Inflammatory macrophage (primary cell): Measurements from ENCODE around the gene ADARB2.
"Not testable (repeated sequence)": the region's sequence is repeated elsewhere in the genome, so short reads cannot be mapped to it uniquely, and the experiment has no call there.

Source experiments
- DNase-seq, 2 donors: peaks; one replicate each; pipeline ENCODE4 v3.0.0-alpha.2; 2020 to 2022

The ADARB2 gene

DNA sequence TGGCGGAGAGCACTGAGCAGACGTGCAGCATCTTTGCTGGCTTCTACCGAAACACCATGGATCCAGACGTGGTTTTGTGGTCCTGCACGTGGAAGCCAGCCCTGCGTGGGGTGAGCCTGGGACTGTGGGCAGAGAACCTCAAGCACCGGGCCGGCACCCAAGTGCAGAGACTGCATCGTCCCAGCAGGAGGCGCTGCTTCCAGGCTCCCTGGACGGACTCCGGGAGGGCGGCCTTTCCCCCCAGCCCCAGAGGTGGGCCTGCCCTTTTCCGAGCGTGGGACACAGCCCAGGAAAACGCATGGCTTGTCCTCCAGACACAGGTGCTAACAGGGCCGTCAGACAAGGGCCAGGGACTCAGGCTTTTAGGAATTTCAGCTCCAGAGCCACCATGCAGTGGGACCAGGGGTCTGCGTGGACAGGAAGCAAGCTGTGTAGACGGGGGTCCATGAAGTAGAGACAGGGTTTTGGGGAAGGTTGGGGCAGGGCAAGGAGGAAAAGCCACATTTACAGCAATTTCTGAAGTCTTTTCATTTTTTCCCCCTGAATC lies 377.2 kb downstream of the ADARB2 start:
- DNase-seq: no peak

DNA sequence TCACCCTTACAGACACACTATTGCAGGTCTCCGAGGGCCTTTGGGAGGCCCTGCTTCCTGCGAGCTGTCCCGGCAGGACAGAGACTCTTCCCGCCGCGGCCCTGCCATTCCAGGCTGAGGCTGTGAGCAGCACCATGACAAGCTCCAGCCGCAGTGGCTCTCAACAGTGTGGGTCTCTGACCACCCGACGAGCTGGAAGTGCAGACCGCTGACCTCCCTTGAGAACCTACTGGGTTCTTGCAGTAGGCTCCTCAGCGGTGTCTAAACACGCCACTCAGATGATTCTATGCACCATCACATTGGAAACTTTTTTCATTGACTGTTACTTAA lies 377.7 kb downstream of the ADARB2 start:
- DNase-seq: no peak

DNA sequence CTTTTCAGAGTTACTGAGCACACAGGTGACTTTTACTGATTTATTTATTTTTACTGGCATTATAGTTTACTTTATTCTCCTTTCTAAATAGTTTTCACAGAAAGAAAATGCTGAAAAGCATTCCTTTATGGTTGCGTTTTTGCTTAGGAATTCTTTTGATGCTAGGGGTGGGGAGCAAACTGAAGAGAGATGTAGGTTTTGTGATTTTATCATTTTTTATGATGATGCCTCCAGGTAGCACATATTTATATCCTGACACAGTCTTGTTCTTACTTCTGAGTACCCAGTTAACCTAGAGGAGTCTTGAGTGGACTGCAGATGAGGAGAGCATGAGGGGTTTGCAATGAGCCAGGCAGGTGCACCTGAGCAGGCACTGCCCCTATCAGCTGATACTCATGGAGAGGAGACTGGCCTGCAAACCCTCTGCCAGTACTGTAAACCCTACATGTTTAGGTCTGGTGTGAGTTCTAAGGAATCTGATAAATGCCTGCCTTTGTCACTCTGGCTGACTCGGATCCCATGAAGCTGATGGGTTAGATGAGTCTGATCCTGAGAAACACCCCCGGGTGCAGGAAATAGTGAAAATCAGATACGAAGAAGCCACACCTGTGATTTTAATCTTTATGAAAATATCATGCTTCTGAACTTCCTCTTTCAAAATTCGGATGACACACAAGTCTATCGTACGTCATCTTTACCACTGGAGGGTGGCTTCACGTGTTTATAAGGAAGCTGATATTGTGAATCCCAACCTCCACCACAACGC lies 378.3 kb downstream of the ADARB2 start:
- no peak for DNase-seq

DNA sequence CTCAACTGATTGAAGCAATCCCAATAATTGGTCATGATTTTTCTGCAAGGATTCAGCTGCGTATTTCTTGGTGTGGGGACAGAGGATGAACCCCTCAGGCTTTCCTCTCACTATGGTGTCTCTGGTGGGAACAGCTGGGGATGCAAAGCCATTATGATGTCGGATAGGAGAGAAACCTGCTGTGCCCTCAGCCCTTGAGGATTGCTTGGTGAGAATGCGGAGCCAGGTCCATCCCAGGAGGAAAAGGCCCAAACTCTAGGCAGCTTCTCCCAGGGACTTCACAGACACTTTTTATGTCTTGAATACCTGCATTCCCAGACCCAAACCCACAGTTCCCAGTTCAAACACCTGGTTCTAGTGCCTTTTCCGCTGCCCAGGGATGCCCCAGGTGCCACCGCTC lies 379.2 kb downstream of the ADARB2 start:
- no peak for DNase-seq

DNA sequence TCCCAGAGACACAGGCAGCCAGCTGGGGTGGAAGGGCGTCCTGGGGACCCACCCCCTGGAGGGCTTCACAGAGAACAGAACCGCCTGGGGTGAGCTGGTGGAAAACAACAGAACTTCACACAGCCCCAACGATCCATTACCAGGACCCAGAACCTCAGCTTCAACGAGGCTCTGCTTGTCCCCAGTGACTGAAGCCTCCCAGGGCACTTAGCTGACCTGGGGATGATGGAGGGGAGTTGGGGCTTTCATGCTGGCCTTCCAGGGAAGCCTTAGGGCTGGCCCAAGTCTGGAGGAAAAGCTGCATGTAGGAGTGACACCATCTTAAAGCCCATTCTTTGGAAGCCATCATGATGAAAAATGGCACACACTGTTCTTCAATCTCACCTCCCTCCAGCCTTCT lies 381.0 kb downstream of the ADARB2 start:
- no peak for DNase-seq

DNA sequence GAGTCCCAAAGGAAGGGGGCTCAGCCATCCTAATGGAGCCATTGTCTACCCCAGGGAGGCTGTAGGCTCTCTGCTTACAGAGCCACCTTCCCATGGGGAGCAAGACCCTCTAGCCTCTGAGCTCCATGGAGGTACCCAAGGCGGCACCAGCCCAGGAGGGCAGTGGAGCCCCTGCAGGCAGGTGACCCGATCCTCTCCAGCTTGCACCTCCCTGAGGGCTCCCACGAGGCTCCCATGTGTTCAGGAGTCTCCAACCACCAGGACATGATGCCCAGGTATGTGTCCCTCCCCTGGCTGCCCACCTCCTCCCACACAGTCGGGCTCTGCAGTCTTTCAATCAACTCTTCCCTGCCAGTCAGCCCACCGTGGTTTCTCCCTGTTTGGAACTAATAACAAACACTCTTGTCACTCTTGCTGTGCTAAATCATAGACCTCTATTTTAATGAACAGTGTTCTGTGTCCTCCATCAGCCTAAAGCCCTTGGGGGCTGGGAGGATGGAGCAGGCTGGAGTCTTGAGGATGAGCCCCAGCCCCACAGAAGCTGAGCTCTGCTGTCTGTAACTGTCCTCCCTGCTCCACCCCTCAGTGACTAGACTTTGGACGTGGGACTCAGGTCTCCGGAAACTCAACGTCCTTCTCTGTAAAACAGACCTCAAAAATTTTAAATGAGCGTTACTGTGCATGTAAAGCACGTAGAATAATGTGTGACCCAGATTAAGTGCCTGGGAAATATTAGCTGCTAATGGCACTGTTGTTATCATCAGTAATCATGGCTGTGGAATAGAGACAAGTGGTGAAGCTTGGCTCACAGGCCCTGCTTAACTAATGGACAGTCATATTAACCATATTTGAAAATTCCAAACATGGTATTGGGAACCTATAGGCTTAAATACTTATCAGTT lies 382.3 kb downstream of the ADARB2 start:
- no peak for DNase-seq

DNA sequence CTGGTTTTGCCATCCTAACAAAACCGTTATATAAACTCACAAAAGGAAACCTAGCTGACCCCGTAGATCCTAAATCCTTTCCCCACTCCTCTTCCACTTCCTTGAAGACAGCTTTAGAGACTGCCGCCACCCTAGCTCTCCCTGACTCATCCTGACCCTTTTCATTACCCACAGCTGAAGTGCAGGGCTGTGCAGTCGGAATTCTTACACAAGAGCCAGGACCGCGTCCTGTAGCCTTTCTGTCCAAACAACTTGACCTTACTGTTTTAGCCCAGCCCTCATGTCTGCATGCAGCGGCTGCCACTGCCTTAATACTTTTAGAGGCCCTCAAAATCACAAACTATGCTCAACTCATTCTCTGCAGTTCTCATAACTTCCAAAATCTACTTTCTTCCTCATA lies 385.0 kb downstream of the ADARB2 start:
- DNase-seq: not testable (repeated sequence)

DNA sequence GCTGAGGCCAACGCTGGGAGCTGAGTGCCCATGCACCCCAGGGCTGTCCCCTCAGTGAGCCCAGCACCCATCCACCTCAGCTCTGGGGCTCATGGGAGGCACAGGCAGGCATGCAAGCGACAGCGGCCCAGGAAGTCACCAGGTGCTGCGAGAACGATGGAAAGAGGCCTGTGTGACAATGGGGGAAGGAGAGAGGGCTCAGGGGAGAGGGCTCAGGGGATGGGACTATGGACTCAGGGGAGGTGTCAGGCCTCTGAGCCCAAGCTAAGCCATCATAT lies 388.6 kb downstream of the ADARB2 start:
- DNase-seq: no peak

DNA sequence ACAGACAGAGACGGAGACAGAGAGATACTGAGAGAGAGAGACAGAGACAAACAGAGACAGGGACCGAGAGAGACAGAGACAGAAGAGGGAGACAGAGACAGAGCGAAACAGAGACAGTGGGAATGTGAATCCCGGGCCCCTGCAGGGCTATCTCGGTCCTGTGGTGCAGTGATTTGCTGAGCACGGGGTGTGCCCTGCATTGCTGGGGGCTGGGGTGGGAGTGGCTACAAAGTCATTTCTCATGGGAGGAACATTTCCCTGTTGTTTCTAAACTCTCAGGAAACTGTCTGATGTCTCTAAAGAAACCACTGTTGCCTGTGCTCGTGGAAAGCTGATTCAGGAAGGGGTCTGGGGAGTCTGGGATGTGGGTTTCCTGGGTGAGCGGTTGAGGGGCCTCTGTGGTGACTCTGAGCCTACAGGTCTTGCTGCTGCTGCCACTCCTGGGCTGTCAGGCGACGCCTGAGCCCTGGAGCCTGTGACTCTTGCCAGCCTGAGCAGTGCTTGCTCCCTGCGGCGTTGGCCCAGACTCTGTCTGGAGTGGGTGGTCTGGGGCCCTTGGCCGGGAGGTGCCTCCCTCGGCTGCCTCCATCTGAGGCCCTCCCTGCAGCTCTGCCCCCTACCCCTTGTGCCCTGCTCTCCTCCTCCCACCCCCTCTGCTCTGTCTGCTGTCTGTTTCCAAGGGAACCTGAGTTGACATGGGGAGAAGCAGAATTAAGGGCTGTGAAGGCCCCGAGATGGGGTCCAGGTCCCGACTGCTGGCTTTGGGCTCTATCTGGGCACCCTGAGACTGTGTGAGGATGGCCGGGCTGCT lies 389.2 kb downstream of the ADARB2 start:
- DNase-seq: no peak

DNA sequence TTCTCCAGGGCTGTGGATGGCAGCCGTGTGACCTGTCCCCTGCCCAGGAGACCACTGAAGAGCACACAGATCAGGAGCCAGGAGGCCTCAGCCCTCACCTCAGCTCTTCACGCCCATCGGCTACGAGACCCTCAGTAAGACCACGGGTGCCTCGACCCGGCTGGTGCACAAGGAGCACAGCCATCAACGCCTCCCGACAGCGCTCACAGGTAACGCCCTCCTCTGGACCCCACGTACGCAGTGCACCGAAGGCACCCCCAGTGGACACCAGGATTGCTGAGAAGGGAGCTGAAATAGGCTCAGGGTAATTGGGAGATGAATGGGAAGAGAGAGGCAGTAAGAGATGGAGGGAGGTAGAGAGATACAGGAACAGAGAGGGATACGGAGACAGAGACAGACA lies 389.8 kb downstream of the ADARB2 start:
- no peak for DNase-seq

DNA sequence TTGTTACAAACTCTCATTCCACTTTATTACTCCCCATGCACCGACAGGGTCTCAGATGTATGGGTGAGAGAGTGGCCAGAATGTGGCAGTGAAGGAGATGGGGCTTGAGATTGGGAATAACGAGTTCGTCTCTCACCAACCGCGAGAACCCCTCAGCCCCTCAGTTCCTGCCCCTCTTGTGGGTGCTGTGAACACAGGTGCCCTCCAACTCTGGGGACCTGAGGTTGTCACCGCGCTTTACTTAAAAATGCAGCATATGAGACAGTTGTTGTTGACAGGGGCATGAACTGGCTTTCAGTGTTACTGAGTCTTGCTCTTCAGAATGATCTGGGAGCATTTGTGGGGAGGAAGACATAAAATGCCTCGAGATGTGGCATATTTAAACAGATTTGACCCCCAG lies 391.1 kb downstream of the ADARB2 start:
- DNase-seq: no peak

DNA sequence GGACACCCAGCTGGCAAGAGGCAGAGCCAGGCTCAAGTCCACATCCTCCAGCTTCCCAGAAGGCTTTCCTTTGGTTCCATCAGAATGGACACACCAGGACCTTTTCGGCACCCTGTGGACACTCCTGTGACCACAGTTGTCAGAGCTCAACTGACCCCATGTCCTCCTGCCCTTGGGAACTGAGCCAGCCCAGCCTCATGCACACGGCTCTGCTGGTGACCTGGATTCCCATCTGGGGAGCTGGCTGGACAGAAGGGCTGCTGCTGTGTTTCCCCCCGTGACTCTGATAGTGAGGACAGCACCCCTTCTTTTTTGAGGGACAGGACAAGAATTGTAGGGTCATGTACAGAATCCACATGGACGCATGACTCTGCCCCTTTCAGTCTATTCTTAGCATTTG lies 392.0 kb downstream of the ADARB2 start:
- no peak for DNase-seq

DNA sequence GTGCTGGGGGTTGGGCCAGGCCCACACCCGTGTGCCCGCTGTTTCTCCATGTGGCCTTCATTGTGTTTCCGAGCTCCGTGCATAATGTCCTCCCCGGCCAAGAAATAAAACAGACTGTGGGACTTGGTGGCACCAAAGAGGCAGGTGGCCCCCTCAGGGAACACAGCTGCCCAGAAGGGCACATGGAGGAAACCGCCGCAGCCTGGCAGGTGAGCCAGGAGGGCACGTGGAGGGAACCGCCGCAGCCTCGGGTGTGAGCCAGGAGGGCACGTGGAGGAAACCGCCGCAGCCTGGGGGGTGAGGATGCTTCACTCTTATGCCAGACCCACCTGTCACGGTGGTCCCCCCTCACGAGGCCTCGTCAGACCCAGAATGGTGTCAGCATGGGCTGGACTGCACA lies 392.5 kb downstream of the ADARB2 start:
- no peak for DNase-seq

DNA sequence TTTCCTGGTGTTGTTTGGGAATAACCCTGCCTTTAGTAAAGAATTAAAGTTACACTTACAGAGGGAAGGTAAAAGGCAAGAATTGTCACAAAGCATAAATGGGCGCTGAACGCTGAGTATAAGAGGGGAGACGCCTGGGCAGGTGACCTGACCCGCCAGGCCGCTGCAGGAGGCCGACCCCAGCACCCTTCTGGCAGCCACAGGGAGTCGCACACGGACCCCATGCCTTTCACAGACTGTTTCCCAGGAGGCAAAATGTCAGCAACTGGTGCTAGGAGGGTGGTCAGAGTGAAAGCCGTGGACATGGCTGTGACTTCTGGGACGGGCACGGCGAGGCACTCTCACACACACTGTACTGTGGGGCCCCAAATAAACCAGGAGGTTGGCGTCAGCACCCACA lies 392.9 kb downstream of the ADARB2 start:
- DNase-seq: no peak

DNA sequence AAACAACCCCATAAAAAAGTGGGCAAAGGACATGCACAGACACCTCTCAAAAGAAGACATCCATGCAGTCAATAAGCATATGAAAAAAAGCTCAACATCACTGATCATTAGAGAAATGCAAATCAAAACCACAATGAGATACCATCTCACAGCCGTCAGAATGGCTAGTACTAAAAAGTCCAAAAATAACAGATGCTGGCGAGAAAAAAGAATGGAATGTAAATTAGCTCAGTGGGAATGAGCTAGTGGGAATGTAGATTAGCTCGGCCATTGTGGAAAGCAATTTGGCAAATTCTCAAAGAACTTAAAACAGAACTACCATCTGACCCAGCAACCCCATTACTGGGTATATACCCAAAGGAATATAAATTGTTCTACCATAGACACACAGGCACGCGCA lies 394.1 kb downstream of the ADARB2 start:
- DNase-seq: no peak

DNA sequence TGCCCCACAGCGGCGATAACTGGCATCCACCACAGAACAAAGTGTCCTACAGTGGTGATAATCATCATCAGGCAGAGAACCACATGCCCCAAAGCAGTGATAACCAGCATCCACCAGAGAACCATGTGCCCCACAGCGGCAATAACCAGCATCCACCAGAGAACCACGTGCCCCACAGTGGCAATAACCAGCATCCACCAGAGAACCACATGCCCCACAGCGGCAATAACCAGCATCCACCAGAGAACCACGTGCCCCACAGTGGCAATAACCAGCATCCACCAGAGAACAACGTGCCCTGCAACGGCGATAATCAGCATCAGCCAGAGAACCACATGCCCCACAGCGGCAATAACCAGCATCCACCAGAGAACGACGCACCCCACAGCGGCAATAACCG lies 396.3 kb downstream of the ADARB2 start:
- not testable (repeated sequence) for DNase-seq

DNA sequence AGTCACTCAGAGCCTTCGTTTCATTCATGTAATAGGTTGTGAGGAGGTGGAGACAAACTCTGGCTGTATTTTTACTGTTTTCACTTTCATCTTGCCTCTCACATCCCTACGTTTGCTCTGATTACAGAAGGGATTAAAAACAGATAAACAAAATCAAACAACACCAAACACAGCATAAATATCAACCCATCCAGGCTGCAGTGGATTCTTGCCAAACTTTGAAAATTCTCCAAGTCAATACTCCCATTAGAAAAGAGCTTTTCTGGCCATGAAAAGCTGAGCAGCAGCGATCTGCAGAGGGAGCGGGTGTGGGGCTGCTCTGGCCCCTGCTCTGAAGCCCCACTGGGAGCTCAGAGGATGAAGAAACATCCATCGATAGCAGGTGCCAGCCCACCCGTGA lies 397.9 kb downstream of the ADARB2 start:
- DNase-seq: no peak

DNA sequence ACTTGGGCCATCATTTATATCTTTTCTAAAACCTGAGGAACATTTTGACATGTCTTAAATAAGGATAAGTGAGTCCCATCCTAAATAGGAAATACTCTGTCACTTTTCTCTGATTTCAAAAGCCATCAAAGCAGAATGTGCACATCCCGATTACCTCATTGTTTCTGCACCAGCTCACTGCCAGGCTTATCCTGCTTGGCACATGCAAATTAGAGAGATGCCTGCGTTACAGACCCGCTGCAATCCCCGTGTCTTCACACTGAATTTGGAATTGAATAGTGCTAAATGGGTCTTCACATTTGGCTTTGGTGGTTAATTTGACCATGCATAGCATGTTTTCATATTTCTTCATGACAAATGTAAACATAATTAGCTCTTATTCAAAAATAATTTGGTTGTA lies 401.7 kb downstream of the ADARB2 start:
- no peak for DNase-seq

DNA sequence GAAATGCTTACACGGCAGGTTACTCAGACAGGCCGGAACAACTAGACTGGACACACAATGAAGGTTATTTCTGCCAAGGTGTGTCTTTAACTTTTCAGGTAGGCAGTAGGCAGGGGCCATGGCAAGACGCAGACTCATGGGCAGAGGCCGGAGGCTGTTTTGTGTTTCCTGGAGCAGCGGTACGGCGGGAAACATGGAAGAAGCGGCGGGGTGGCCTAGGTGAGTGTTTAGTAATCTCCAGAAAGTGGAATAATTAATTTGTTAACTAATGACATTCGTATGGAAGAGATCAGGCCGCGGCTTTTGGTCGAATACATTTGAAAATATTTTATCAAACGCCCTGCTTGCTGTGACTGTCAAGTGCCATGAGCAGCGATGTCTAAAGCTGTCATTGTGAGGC lies 403.3 kb downstream of the ADARB2 start:
- no peak for DNase-seq

DNA sequence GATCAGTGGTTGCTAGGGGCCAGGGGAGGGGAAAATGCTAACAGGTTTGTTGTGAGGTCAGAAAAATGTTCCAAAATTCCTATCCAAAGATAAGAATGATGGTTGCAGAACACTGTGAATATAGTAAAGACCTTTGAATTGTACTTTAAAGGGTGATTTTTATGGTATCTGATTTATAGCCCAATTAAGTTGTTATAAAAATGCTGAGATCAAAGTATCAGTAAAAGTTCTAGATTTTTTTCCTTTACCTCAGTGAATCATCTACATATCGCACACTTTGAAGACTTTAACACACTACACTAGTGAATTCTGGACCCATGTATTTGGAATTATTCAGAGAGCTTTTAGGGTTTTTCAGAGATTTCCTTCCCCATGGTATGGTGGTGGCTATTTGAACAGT lies 405.8 kb downstream of the ADARB2 start:
- DNase-seq: no peak

DNA sequence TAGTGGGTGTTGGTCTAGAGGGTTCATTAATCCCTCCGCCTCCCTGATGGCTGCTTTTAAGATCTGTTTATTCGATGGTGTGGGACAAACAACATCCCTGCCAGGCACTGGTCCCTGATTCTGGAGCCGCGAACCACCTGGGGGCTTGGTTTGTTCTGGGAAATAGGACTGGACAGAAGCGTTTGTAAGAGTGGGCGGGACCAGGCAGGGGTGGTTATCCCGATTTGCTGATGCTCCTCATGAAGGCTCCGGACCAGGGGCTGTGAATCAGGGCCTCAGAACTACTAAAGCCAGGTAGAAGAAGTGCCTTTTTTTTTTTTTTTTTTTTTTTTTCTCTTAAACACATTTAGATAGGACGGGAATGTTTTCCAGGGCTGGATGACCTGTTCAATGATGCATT lies 407.7 kb downstream of the ADARB2 start:
- DNase-seq: no peak

DNA sequence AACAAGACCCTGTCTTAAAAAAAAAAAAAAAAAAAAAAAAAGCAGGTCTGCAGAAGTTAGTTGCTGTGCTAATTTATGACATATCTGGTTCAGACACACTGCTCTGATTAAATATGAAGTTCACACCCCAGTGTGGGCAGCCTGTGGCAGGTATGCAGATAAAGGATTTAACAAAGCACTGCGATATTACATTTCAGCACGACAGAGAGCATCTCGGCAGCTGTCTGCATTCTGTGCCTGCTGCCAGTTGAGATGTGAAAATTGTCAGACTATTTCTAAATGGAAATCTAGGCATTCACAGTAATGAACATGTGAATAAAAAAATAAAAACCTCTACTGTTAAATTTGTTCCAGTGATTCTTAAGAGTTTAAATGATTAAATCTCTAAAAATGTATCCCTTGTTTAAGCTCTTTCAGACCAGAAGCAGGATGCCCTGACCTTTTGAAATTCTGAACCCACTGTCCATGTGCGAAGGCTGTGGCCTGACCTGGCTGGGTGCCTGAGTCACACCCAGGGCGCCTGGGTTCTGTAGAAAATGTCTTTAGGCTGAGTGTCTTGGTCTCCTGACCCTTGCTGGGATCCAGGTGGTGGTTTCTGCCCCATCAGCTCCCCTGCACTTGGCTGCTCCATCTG lies 408.2 kb downstream of the ADARB2 start:
- no peak for DNase-seq
